HEK293 (cell line): Measurements from ENCODE around the gene ERCC1.
A peak's percentile ranks its signal among the peaks of the same experiment; 100 is the strongest.

Source experiments
- CTCF ChIA-PET: fragments of 350-600 bp; formaldehyde crosslinking; extraction: SDS; loops from one replicate; lab custom pipeline; 2021; ENCODE audit warnings: antibody characterized with exemption; lab: Yijun Ruan, JAX
- POLR2A ChIA-PET: fragments of 300-600 bp; formaldehyde crosslinking; extraction: SDS; loops from one replicate; lab custom pipeline; 2020; ENCODE audit warnings: antibody characterized with exemption, inconsistent platforms; lab: Yijun Ruan, JAX
- H3K27ac ChIP-seq: fragments of 200-500 bp; sonication (Bioruptor generic); 2 replicates; pipeline ENCODE4 v1.5.1; 2014; ENCODE audit warnings: low read depth, low read length, control low read depth, inconsistent platforms; ENCODE audit errors: extremely low read depth
- H3K36me3 ChIP-seq, 2 experiments: fragments of 200-500 bp in 1 of 2; sonication (Bioruptor generic) in 1 of 2; 1 replicate in 1 of 2; 2 replicates in 1 of 2; pipeline ENCODE4 v1.5.1; 2014 to 2017; ENCODE audit warnings: inconsistent platforms in 2 of 2, low read length in 2 of 2; ENCODE audit not compliant: control insufficient read depth in 2 of 2, insufficient read depth in 1 of 2
- H3K4me1 ChIP-seq: fragments of 200-500 bp; sonication (Bioruptor generic); 2 replicates; pipeline ENCODE4 v1.5.1; 2014; ENCODE audit warnings: mild to moderate bottlenecking, low read length, inconsistent platforms; ENCODE audit not compliant: control insufficient read depth, insufficient read depth
- H3K4me3 ChIP-seq: 2 replicates; pipeline ENCODE4 v1.5.1; 2011; ENCODE audit warnings: low read depth, mild to moderate bottlenecking, control low read depth, low read length, moderate library complexity
- H3K9me3 ChIP-seq: fragments of 200-500 bp; sonication (Bioruptor generic); 2 replicates; pipeline ENCODE4 v1.5.1; 2014; ENCODE audit warnings: low read depth, low read length, inconsistent platforms; ENCODE audit not compliant: control insufficient read depth, insufficient read depth
- AEBP2 ChIP-seq: fragments of 450-650 bp; formaldehyde crosslinking; IDR thresholded peaks from 2 replicates; pipeline ENCODE4 v1.5.1; 2016; ENCODE audit warnings: missing biosample characterization, missing genetic modification characterization, borderline replicate concordance
- BCL11A ChIP-seq: fragments of 450-650 bp; formaldehyde crosslinking; IDR thresholded peaks from 2 replicates; pipeline ENCODE4 v1.5.1; 2016; ENCODE audit warnings: low read depth, missing biosample characterization, missing genetic modification characterization
- EGR2 ChIP-seq: fragments of 450-650 bp; formaldehyde crosslinking; IDR thresholded peaks from 2 replicates; pipeline ENCODE4 v1.5.1; 2016; ENCODE audit warnings: low read depth, missing biosample characterization, missing genetic modification characterization
- GLIS2 ChIP-seq: fragments of 450-650 bp; formaldehyde crosslinking; IDR thresholded peaks from 2 replicates; pipeline ENCODE4 v1.5.1; 2016; ENCODE audit warnings: missing biosample characterization, missing genetic modification characterization
- KLF1 ChIP-seq: fragments of 450-650 bp; formaldehyde crosslinking; IDR thresholded peaks from 2 replicates; pipeline ENCODE4 v1.5.1; 2016; ENCODE audit warnings: missing biosample characterization, missing genetic modification characterization
- KLF16 ChIP-seq: fragments of 450-650 bp; formaldehyde crosslinking; IDR thresholded peaks from 2 replicates; pipeline ENCODE4 v1.5.1; 2017; ENCODE audit warnings: missing biosample characterization, missing genetic modification characterization
- KLF17 ChIP-seq: fragments of 450-650 bp; formaldehyde crosslinking; IDR thresholded peaks from 2 replicates; pipeline ENCODE4 v1.5.1; 2016; ENCODE audit warnings: missing biosample characterization, missing genetic modification characterization
- KLF7 ChIP-seq: fragments of 450-650 bp; formaldehyde crosslinking; IDR thresholded peaks from 2 replicates; pipeline ENCODE4 v1.5.1; 2016; ENCODE audit warnings: missing biosample characterization, missing genetic modification characterization, borderline replicate concordance
- REPIN1 ChIP-seq: fragments of 450-650 bp; formaldehyde crosslinking; IDR thresholded peaks from 2 replicates; pipeline ENCODE4 v1.5.1; 2017; ENCODE audit warnings: missing biosample characterization, missing genetic modification characterization, low read depth
- ZNF112 ChIP-seq: fragments of 450-650 bp; formaldehyde crosslinking; IDR thresholded peaks from 2 replicates; pipeline ENCODE4 v1.5.0; 2017; ENCODE audit warnings: missing biosample characterization, missing genetic modification characterization
- ZNF274 ChIP-seq, 2 experiments: fragments of 200-500 bp in 1 of 2; fragments of 450-650 bp in 1 of 2; sonication (Bioruptor generic) in 1 of 2; formaldehyde crosslinking in 1 of 2; IDR thresholded peaks; 2 replicates each; pipeline versions ENCODE4 v1.5.1 to v1.6.1; 2014 to 2016; ENCODE audit warnings: borderline replicate concordance in 1 of 2, inconsistent platforms in 1 of 2, low read length in 1 of 2, missing biosample characterization in 1 of 2, missing genetic modification characterization in 1 of 2
- ZNF560 ChIP-seq: fragments of 450-650 bp; formaldehyde crosslinking; IDR thresholded peaks from 2 replicates; pipeline ENCODE4 v1.5.1; 2017; ENCODE audit warnings: missing biosample characterization, missing genetic modification characterization, borderline replicate concordance
- ZNF768 ChIP-seq: fragments of 450-650 bp; formaldehyde crosslinking; IDR thresholded peaks from 2 replicates; pipeline ENCODE4 v1.5.1; 2018; ENCODE audit warnings: missing biosample characterization, mild to moderate bottlenecking, missing genetic modification characterization
- ZNF830 ChIP-seq: fragments of 450-650 bp; IDR thresholded peaks from 2 replicates; pipeline ENCODE4 v1.5.0; 2018; ENCODE audit warnings: missing biosample characterization, missing genetic modification characterization, low read depth, mild to moderate bottlenecking, moderate library complexity
- ZNF843 ChIP-seq: fragments of 450-650 bp; formaldehyde crosslinking; IDR thresholded peaks from 2 replicates; pipeline ENCODE4 v1.5.1; 2016; ENCODE audit warnings: missing biosample characterization, missing genetic modification characterization
- ZSCAN30 ChIP-seq: fragments of 450-650 bp; IDR thresholded peaks from 2 replicates; pipeline ENCODE4 v1.5.1; 2018; ENCODE audit warnings: missing biosample characterization, mild to moderate bottlenecking, missing genetic modification characterization, moderate library complexity

The ERCC1 gene

GRCh38 chr19:45402298-45403061 lies 21.2 kb downstream of the ERCC1 start (continued):
- TF ChIP-seq ZNF843 (tag by site-specific recombination) (0 out of 2 replicates have a peak, but pooled peaks have one; percentile 23), ZNF112 (tag by site-specific recombination) (no peak), REPIN1 (tag by site-specific recombination) (0 out of 2 replicates have a peak, but pooled peaks have one; percentile 10), KLF17 (tag by site-specific recombination) (peak; percentile 73; the same call in 1 of the 2 replicates), ZNF768 (no peak), BCL11A (tag by site-specific recombination) (0 out of 2 replicates have a peak, but pooled peaks have one; percentile 12), ZNF560 (tag by site-specific recombination) (no peak), EGR2 (tag by site-specific recombination) (peak; percentile 47; the same call in 1 of the 2 replicates), AEBP2 (no peak), GLIS2 (tag by site-specific recombination) (peak; percentile 81)

GRCh38 chr19:45401815-45402214 lies 21.9 kb downstream of the ERCC1 start:
- no peak overlapping the region for H3K4me3 ChIP-seq
- no peak overlapping the region for H3K27ac ChIP-seq
- CTCF ChIA-PET, result interaction anchor here (0.6 to 4.6 kb wide), 29 partner anchors 8 to 878 kb away, joined by 3 to 42 read pairs (median 5); partner anchors contain the start of genes ERCC1, KLC3 and QPCTL
- TF ChIP-seq KLF7 (tag by site-specific recombination), result no peak
- no peak for TF ChIP-seq ZSCAN30 (tag by site-specific recombination)
- no peak for TF ChIP-seq KLF16 (tag by site-specific recombination)
- TF ChIP-seq, all 188 proteins: peak for 0
- H3K36me3 ChIP-seq, result no peaks in the 10 kb centered on the region; a peak in 1 of 3 replicates
- no peaks in the 10 kb centered on the region for H3K9me3 ChIP-seq
- 0 out of 2 replicates have a peak, but pooled peaks cover 3% of the 10 kb centered on the region for H3K4me1 ChIP-seq
- POLR2A ChIA-PET, result interaction anchor here (0.6 to 2.0 kb wide), 7 partner anchors 21 to 84 kb away, joined by 3 to 6 read pairs (median 3); partner anchors contain the start of genes ERCC1 and FOSB

- CTCF ChIA-PET, result interaction anchor here (0.7 to 4.6 kb wide), 7 partner anchors 23 to 353 kb away, joined by 3 to 42 read pairs (median 6); partner anchors contain the start of gene FOSB
Observed at GRCh38 chr19:45400192-45400591, 23.5 kb downstream of the ERCC1 start.

More at GRCh38 chr19:45400192-45400591, 23.5 kb downstream of the ERCC1 start:
- no peaks in the 10 kb centered on the region; a peak in 1 of 3 replicates for H3K36me3 ChIP-seq
- no peaks in the 10 kb centered on the region for H3K9me3 ChIP-seq
- POLR2A ChIA-PET, result interaction anchor here (0.5 kb wide), 1 partner anchor 24 kb away, joined by 4 read pairs; no protein-coding TSS in a partner anchor
- TF ChIP-seq KLF1 (tag by site-specific recombination), result peak; percentile 32; the same call in 1 of the 2 replicates
- TF ChIP-seq ZNF274 (IDR thresholded peaks at IDR 0.05; ENCODE audit: low read length), result no peak
- no peak for TF ChIP-seq ZNF274 (tag by site-specific recombination; IDR thresholded peaks at IDR 0.05; ENCODE audit: borderline replicate concordance)
- no peak for TF ChIP-seq ZNF830 (tag by site-specific recombination)
- no peak overlapping the region for H3K4me3 ChIP-seq
- H3K4me1 ChIP-seq, result 0 out of 2 replicates have a peak, but pooled peaks cover 3% of the 10 kb centered on the region
- H3K27ac ChIP-seq, result no peak overlapping the region
